Breast epithelium (tissue), 4 donors: ENCODE measurements around the gene SPATA6L. TPM values are rescaled to one million over a fixed set of nuclear protein-coding genes. Genes with fewer than 3 reads are reported as not detected.

ENCODE experiments used
- DNase-seq, 2 donors: peaks; one replicate each; pipeline ENCODE4 v3.0.0-alpha.2; 2019; ENCODE audit warnings: low spot score in 2 of 2
- H3K27ac ChIP-seq, 2 donors: fragments of 200-600 bp; sonication (generic) in 1 of 2; one replicate each; pipeline ENCODE4 v1.5.1; 2016 to 2019; ENCODE audit warnings: mild to moderate bottlenecking in 1 of 2
- H3K27me3 ChIP-seq, 2 donors: fragments of 200-600 bp; sonication (generic) in 1 of 2; one replicate each; pipeline versions ENCODE4 v1.5.1 to v1.6.0; 2017 to 2019; ENCODE audit warnings: control low read depth in 1 of 2, mild to moderate bottlenecking in 1 of 2
- H3K36me3 ChIP-seq: fragments of 200-600 bp; one replicate; pipeline ENCODE4 v1.5.1; 2019
- H3K4me1 ChIP-seq, 2 donors: fragments of 200-600 bp; sonication (generic); one replicate each; pipeline ENCODE4 v1.5.1; 2016 to 2019; ENCODE audit warnings: control low read depth in 1 of 2
- H3K4me3 ChIP-seq, 3 donors: fragments of 200-600 bp; sonication (generic); 1 replicate in 2 of 3; 2 replicates in 1 of 3; pipeline ENCODE4 v1.5.1; 2016 to 2019; ENCODE audit warnings: mild to moderate bottlenecking in 3 of 3, moderate library complexity in 2 of 3
- H3K9me3 ChIP-seq, 2 donors: fragments of 200-600 bp; sonication (generic) in 1 of 2; one replicate each; pipeline ENCODE4 v1.5.1; 2016 to 2019; ENCODE audit warnings: control low read depth in 1 of 2
- POLR2A ChIP-seq: fragments of 450-650 bp; IDR thresholded peaks from one replicate; pipeline ENCODE4 v1.6.1; 2016; ENCODE audit warnings: antibody characterized with exemption, mild to moderate bottlenecking, moderate library complexity
- POLR2AphosphoS5 ChIP-seq, 3 donors: sonication (generic); formaldehyde crosslinking; IDR thresholded peaks; one replicate each; pipeline ENCODE4 v1.6.1; 2017; ENCODE audit warnings: antibody characterized with exemption in 3 of 3
- intact Hi-C: fragments of 100-400 bp; cut with DNase I; formaldehyde crosslinking; loops from one replicate; pipeline ENCODE4 v1.15.1; 2023; ENCODE audit warnings: low total_unique reads
- total RNA-seq, 3 donors: library from RNA; depleted of rRNA; stranded (reverse); fragments of >200 nt; gene quantifications; one replicate each; pipeline ENCODE4 v1.1.0, GENCODE V29; 2016
- TF ChIP-seq, protein P1 (sequence below), 3 donors: fragments of 450-650 bp; IDR thresholded peaks; one replicate each; pipeline ENCODE4 v1.5.1; 2016 to 2017; ENCODE audit warnings: antibody characterized with exemption in 3 of 3, mild to moderate bottlenecking in 3 of 3, moderate library complexity in 3 of 3

Gene SPATA6L
- total RNA-seq, 3 donors from 2014 or later = 1.4 to 22.5 (median 14.4) TPM

DNA sequence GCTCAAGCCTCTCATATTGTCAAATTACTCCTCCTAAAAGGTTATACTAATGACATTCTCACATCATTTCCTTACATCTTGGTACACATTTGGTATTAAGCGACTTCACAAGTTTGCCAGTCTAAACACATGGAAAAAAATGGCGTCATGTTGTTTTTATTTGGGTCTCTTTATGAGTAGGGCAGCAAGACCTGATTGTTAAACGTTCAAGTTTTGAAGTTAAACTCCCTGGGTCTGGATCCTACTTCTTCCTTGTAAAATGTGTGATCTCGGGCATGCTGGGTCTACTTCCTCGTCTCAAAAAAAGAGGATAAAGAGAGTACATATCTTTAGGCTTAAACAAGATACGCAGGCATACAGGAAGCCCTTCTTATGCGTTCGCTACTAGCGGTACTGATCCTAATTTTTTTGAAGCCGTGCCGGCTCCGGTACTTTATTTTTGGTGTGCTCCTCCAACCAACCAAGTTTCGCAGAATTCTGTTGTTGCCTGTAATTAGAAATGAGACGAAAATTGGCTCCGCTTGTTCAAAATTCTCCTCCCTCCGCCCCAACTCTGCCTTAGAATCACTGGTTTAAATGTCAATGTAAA, 12.5 kb upstream of the SPATA6L start:
- H3K27me3 ChIP-seq = no peaks in the 10 kb centered on the region
- peak overlapping the region; percentile 77 to 89 (median 88) for H3K4me3 ChIP-seq
- DNase-seq = no peak
- H3K4me1 ChIP-seq = no peaks in the 10 kb centered on the region
- TF ChIP-seq, protein P1, sequence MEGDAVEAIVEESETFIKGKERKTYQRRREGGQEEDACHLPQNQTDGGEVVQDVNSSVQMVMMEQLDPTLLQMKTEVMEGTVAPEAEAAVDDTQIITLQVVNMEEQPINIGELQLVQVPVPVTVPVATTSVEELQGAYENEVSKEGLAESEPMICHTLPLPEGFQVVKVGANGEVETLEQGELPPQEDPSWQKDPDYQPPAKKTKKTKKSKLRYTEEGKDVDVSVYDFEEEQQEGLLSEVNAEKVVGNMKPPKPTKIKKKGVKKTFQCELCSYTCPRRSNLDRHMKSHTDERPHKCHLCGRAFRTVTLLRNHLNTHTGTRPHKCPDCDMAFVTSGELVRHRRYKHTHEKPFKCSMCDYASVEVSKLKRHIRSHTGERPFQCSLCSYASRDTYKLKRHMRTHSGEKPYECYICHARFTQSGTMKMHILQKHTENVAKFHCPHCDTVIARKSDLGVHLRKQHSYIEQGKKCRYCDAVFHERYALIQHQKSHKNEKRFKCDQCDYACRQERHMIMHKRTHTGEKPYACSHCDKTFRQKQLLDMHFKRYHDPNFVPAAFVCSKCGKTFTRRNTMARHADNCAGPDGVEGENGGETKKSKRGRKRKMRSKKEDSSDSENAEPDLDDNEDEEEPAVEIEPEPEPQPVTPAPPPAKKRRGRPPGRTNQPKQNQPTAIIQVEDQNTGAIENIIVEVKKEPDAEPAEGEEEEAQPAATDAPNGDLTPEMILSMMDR (IDR thresholded peaks at IDR 0.05) = no peak
- no peak for TF ChIP-seq POLR2A
- no peak for TF ChIP-seq POLR2AphosphoS5 (IDR thresholded peaks at IDR 0.05)
- no peaks in the 10 kb centered on the region for H3K9me3 ChIP-seq
- peak overlapping the region; percentile 97 for H3K27ac ChIP-seq
- intact Hi-C loops = loop anchor here (5.0 kb wide), 1 partner anchor 214 kb away; no protein-coding TSS in a partner anchor
- no peaks in the 10 kb centered on the region for H3K36me3 ChIP-seq

DNA sequence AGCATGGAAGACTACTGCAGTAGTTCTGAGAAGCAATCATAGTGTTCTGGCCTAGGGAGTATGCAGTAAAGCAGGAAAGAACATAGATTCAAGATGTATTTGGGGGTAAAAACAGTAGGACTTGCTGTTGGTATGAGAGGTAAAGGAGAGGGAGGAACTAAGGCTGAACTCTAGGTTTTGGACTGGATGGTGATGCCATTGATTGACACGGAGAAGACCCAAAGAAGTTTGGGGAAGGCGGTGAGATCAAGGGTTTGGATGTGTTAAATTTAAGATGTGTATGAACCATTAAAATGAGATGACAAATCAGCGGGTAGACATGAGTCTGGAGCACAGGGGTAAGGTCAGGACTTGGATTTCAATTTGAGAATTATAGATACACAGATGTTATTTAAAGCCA, 11.1 kb upstream of the SPATA6L start:
- Histone ChIP-seq H3K4me3 (no peak overlapping the region), H3K27ac (peak overlapping the region in 1 of 2 donors; percentile 8), H3K27me3 (no peaks in the 10 kb centered on the region), H3K9me3 (no peaks in the 10 kb centered on the region), H3K4me1 (no peaks in the 10 kb centered on the region), H3K36me3 (no peaks in the 10 kb centered on the region)
- intact Hi-C loops = loop anchor here (5.0 kb wide), 1 partner anchor 215 kb away; no protein-coding TSS in a partner anchor
- no peak for DNase-seq
- no peak for TF ChIP-seq POLR2A
- TF ChIP-seq, protein P1 (IDR thresholded peaks at IDR 0.05) = no peak
- TF ChIP-seq POLR2AphosphoS5 (IDR thresholded peaks at IDR 0.05) = no peak

DNA sequence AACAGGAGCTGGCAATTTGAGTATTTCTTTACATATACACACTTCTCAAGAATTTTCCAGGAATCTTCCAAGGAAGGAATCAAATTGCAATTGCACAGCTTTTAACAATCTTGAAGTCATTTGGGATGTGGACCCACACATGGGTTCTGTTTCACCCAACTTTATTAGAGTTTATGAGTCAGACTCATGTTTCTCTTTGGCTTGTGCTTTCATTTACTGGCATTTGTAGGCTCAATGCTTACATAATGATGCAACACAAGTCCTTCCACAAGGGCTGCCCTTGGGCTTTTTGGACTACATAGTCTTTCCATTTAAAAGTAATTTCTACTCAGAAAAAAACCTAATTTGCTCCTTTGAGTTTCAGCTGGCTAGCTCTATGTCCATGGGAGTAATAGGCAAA, 8.5 kb upstream of the SPATA6L start:
- no peaks in the 10 kb centered on the region for H3K9me3 ChIP-seq
- TF ChIP-seq POLR2AphosphoS5 (IDR thresholded peaks at IDR 0.05) = no peak
- H3K27me3 ChIP-seq = no peaks in the 10 kb centered on the region
- intact Hi-C loops = loop anchor here (5.0 kb wide), 1 partner anchor 218 kb away; no protein-coding TSS in a partner anchor
- H3K27ac ChIP-seq = peak overlapping the region; percentile 52 to 82
- no peak overlapping the region for H3K4me3 ChIP-seq
- no peaks in the 10 kb centered on the region for H3K36me3 ChIP-seq
- no peak for DNase-seq
- H3K4me1 ChIP-seq = no peaks in the 10 kb centered on the region

DNA sequence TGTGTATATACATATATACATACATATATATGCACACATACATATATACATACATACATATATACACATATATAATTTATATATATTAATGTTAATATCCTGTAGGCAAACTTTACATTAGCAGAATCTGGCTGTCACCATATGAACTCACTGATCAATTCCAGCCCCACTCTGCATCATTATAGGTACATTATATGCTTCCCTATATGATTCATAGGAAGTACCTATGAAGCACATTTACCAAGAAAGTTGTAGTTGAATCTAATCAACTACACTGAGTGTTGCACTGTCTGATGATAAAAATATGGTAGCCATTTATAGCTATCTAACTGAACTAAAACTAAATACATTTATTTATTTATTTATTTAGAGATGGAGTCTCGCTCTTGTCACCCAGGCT, 5.5 kb upstream of the SPATA6L start:
- Histone ChIP-seq H3K27ac (no peak overlapping the region), H3K4me1 (no peaks in the 10 kb centered on the region), H3K4me3 (no peak overlapping the region), H3K27me3 (no peaks in the 10 kb centered on the region), H3K36me3 (no peaks in the 10 kb centered on the region), H3K9me3 (no peaks in the 10 kb centered on the region)
- intact Hi-C loops = no loop called here
- TF ChIP-seq, protein P1 (IDR thresholded peaks at IDR 0.05) = no peak
- TF ChIP-seq POLR2AphosphoS5 (IDR thresholded peaks at IDR 0.05) = no peak
- no peak for TF ChIP-seq POLR2A
- no peak for DNase-seq

DNA sequence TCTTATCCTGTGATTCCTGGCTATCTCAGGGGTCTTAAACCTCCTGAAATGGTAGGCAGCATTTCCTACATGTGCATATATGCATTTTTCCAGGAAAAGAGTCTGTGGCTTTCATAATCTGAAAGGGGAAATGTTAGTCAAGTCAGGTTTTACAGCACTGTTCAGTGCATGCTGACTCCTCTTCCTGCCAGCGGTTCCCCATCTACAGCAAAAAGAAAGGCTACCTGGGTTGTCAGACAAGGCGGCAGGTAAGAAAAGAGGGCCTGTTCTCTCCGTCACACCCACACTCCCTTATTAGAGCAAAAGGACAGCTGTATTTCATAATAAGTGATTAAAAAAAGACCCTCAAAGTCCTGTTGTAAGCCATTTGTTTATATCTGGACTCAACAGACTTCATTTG, 4.3 kb upstream of the SPATA6L start:
- no peak overlapping the region for H3K27ac ChIP-seq
- no peak for TF ChIP-seq POLR2AphosphoS5 (IDR thresholded peaks at IDR 0.05)
- TF ChIP-seq, protein P1 (IDR thresholded peaks at IDR 0.05) = no peak
- TF ChIP-seq POLR2A = no peak
- no peaks in the 10 kb centered on the region for H3K36me3 ChIP-seq
- H3K4me1 ChIP-seq = no peaks in the 10 kb centered on the region
- no peak for DNase-seq
- no peak overlapping the region for H3K4me3 ChIP-seq
- intact Hi-C loops = no loop called here
- no peaks in the 10 kb centered on the region for H3K9me3 ChIP-seq
- no peaks in the 10 kb centered on the region for H3K27me3 ChIP-seq
